Measurements from ENCODE around the gene AMOTL1. TPM values are rescaled to one million over a fixed set of nuclear protein-coding genes. Genes with fewer than 3 reads are reported as not detected.

The AMOTL1 gene
- total and polyA plus RNA-seq, 12 donors = 3.1 to 115 (median 68.3) TPM

GRCh38 chr11:94722735-94723134 lies 45.4 kb upstream of the AMOTL1 start:
- no peak for TF ChIP-seq CTCF (IDR thresholded peaks at IDR 0.05)
- ATAC-seq = no peak
- H3K27ac ChIP-seq = no peak overlapping the region
- peaks cover 0 to 3% (median 0%) of the 10 kb centered on the region in 11 donors for H3K9me3 ChIP-seq
- no peaks in the 10 kb centered on the region for H3K27me3 ChIP-seq
- intact Hi-C loops (cut with DNase I) = loop anchor here in 1 of 10 donors (10.0 kb wide), 1 partner anchor 68 kb away; no protein-coding TSS in a partner anchor
- H3K4me3 ChIP-seq = no peak overlapping the region
- 90 to 97% methylated on average over 1 of the region's 1 CpG for WGBS, 2 donors
- H3K4me1 ChIP-seq = peaks cover 0 to 15% (median 0%) of the 10 kb centered on the region in 9 donors
- DNase-seq = no peak
- H3K36me3 ChIP-seq = no peaks in the 10 kb centered on the region

- H3K36me3 ChIP-seq = no peaks in the 10 kb centered on the region
- intact Hi-C loops (cut with DNase I) = loop anchor here in 1 of 10 donors (10.0 kb wide), 1 partner anchor 70 kb away; no protein-coding TSS in a partner anchor
- H3K4me3 ChIP-seq = no peak overlapping the region
- WGBS, 2 donors = 67 to 88% methylated on average over 2 of the region's 2 CpGs
- no peak for DNase-seq
- peaks cover 0 to 21% (median 0%) of the 10 kb centered on the region in 9 donors for H3K4me1 ChIP-seq
- ATAC-seq = no peak
- TF ChIP-seq CTCF (IDR thresholded peaks at IDR 0.05) = no peak
- H3K27ac ChIP-seq = no peak overlapping the region
- no peaks in the 10 kb centered on the region for H3K27me3 ChIP-seq
- H3K9me3 ChIP-seq = peaks cover 0 to 3% (median 0%) of the 10 kb centered on the region in 11 donors
These were observed 43.1 kb upstream of the AMOTL1 start for GRCh38 chr11:94725097-94725496.

GRCh38 chr11:94727819-94728218 lies 40.3 kb upstream of the AMOTL1 start:
- Histone ChIP-seq H3K36me3 (no peaks in the 10 kb centered on the region), H3K27ac (no peak overlapping the region), H3K27me3 (no peaks in the 10 kb centered on the region), H3K4me1 (peaks cover under 1 to 43% (median 17%) of the 10 kb centered on the region in 9 donors), H3K4me3 (no peak overlapping the region), H3K9me3 (no peaks in the 10 kb centered on the region)
- no peak for ATAC-seq
- intact Hi-C loops (cut with DNase I) = loop anchor here in 1 of 10 donors (10.0 kb wide), 1 partner anchor 73 kb away; no protein-coding TSS in a partner anchor
- DNase-seq = no peak
- WGBS, 2 donors = 91 to 96% methylated on average over 2 of the region's 2 CpGs
- TF ChIP-seq CTCF (IDR thresholded peaks at IDR 0.05) = no peak

GRCh38 chr11:94728541-94728940 lies 39.6 kb upstream of the AMOTL1 start:
- WGBS, 2 donors = 79 to 91% methylated on average over 1 of the region's 1 CpG
- intact Hi-C loops (cut with DNase I) = loop anchor here in 1 of 10 donors (10.0 kb wide), 1 partner anchor 74 kb away; no protein-coding TSS in a partner anchor
- no peaks in the 10 kb centered on the region for H3K9me3 ChIP-seq
- no peaks in the 10 kb centered on the region for H3K36me3 ChIP-seq
- no peak for TF ChIP-seq CTCF (IDR thresholded peaks at IDR 0.05)
- ATAC-seq = no peak
- peaks cover 7 to 51% (median 24%) of the 10 kb centered on the region in 9 donors for H3K4me1 ChIP-seq
- no peak overlapping the region for H3K4me3 ChIP-seq
- H3K27ac ChIP-seq = no peak overlapping the region
- no peak for DNase-seq
- H3K27me3 ChIP-seq = no peaks in the 10 kb centered on the region
